Measurements from ENCODE around the gene COA7. TPM values are rescaled to one million over a fixed set of nuclear protein-coding genes. Genes with fewer than 3 reads are reported as not detected.

Gene COA7
- total and polyA plus RNA-seq, 2 of the 4 experiments (the other 2 are of a cell fraction) = 9.3 to 20.3 TPM

DNA sequence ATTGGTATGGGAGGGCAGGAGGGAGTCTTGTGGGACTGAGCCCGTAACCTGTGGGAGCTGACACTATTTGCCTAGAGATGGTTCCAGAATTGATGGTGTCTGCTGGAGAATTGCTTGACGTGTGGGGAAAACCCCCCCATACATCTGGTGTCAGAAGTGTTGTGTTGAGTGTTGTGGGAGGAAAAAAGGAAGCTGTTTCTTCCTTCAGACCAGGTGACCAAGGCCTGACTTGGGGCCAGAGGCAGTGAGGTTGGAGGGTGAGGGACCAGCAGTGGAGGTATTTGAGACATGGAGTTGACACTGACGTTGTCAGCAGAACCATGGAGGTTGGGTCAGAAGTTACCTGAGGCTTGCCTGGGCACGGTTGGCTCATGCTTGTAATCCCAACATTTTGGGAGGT, 56.8 kb downstream of the COA7 start:
- Histone ChIP-seq H3K18ac (ENCODE audit: low read depth, low read length) (no peak overlapping the region), H4K8ac (ENCODE audit: low read depth in 2 of 2, low read length in 2 of 2) (no peak overlapping the region), H3K27ac (ENCODE audit: insufficient read depth, low read length) (no peak overlapping the region), H2BK5ac (ENCODE audit: low read depth, low read length, poor library complexity, severe bottlenecking) (no peak overlapping the region), H3K4me3 (ENCODE audit: insufficient read depth, low read depth, low read length) (no peak overlapping the region), H4K91ac (ENCODE audit: insufficient read depth, low read depth, low read length) (no peak overlapping the region), H2AFZ (replicated peaks; ENCODE audit: low read length, poor library complexity) (no peak overlapping the region), H3K4me2 (ENCODE audit: low read depth, low read length) (no peak overlapping the region), H3K36me3 (ENCODE audit: control insufficient read depth, insufficient read depth, low read length) (no peaks in the 10 kb centered on the region), H4K20me1 (ENCODE audit: insufficient read depth, low read length) (no peaks in the 10 kb centered on the region), H4K5ac (ENCODE audit: low read depth, low read length) (no peak overlapping the region), H3K56ac (ENCODE audit: extremely low read depth, insufficient read depth, low read length) (no peak overlapping the region), H3K14ac (replicated peaks; ENCODE audit: low read depth, low read length) (no peak overlapping the region), H2AK5ac (ENCODE audit: low read depth, low read length) (no peak overlapping the region), H3K4ac (ENCODE audit: low read depth, low read length) (no peak overlapping the region), H3K23ac (ENCODE audit: low read depth, low read length) (no peak overlapping the region), H2BK120ac (ENCODE audit: low read depth, low read length) (no peak overlapping the region), H3K9me1 (ENCODE audit: insufficient read depth, low read length) (no peaks in the 10 kb centered on the region), H3K27me3 (ENCODE audit: control insufficient read depth, insufficient read depth, low read length) (peaks cover 16% of the 10 kb centered on the region), H3K4me1 (ENCODE audit: control insufficient read depth, insufficient read depth, low read length) (no peaks in the 10 kb centered on the region), H3K9me3 (ENCODE audit: control insufficient read depth, insufficient read depth, low read length) (no peaks in the 10 kb centered on the region), H2BK15ac (ENCODE audit: low read depth, low read length) (no peak overlapping the region), H2AK9ac (replicated peaks; ENCODE audit: low read depth, low read length, poor library complexity) (no peak overlapping the region), H3K9ac (ENCODE audit: low read depth, low read length) (no peak overlapping the region), H2BK20ac (ENCODE audit: low read depth, low read length) (no peak overlapping the region), H3K79me1 (ENCODE audit: low read depth in 1 of 2, low read length in 2 of 2) (no peaks in the 10 kb centered on the region)
- DNase-seq (no peak), ATAC-seq (ENCODE audit: low read depth) (no peak)
- BruUV-seq (replicated peaks) = no TSS peak
- WGBS, 2 experiments (ENCODE audit: extremely low coverage in 2 of 2, insufficient read length in 1 of 2) = no CpG with 5 or more reads among the region's 4 CpGs
- in situ Hi-C loops (cut with MboI; ENCODE audit: low sequenced_read_pairs) = no loop called here
- CTCF ChIA-PET = no interaction called here
- TF ChIP-seq RFX5 (IDR thresholded peaks at IDR 0.05; ENCODE audit: low read depth, low read length) (no peak), MAZ (IDR thresholded peaks at IDR 0.05; ENCODE audit: borderline replicate concordance, low read depth, low read length) (no peak), RAD21 (IDR thresholded peaks at IDR 0.05; ENCODE audit: low read length) (no peak), CHD1 (IDR thresholded peaks at IDR 0.05; ENCODE audit: low read depth, low read length) (no peak), BHLHE40 (IDR thresholded peaks at IDR 0.05; ENCODE audit: low read depth, low read length) (no peak), RCOR1 (IDR thresholded peaks at IDR 0.05; ENCODE audit: insufficient replicate concordance, low read length) (no peak), NFE2L2 (IDR thresholded peaks at IDR 0.05; ENCODE audit: low read depth, low read length) (no peak), FOS (IDR thresholded peaks at IDR 0.05; ENCODE audit: low read depth, low read length) (no peak), POLR2A (IDR thresholded peaks at IDR 0.05; ENCODE audit: low read depth, low read length) (no peak), SMC3 (IDR thresholded peaks at IDR 0.05; ENCODE audit: low read depth, low read length) (no peak), MAFK (IDR thresholded peaks at IDR 0.05; ENCODE audit: low read depth, low read length) (no peak), CEBPB (IDR thresholded peaks at IDR 0.05; ENCODE audit: low read depth, low read length) (no peak), MXI1 (IDR thresholded peaks at IDR 0.05; ENCODE audit: borderline replicate concordance, low read depth, low read length) (no peak)
- TF ChIP-seq, protein P1, sequence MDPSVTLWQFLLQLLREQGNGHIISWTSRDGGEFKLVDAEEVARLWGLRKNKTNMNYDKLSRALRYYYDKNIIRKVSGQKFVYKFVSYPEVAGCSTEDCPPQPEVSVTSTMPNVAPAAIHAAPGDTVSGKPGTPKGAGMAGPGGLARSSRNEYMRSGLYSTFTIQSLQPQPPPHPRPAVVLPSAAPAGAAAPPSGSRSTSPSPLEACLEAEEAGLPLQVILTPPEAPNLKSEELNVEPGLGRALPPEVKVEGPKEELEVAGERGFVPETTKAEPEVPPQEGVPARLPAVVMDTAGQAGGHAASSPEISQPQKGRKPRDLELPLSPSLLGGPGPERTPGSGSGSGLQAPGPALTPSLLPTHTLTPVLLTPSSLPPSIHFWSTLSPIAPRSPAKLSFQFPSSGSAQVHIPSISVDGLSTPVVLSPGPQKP (IDR thresholded peaks at IDR 0.05; ENCODE audit: borderline replicate concordance, low read depth, low read length) = no peak
- TF ChIP-seq, protein P2, sequence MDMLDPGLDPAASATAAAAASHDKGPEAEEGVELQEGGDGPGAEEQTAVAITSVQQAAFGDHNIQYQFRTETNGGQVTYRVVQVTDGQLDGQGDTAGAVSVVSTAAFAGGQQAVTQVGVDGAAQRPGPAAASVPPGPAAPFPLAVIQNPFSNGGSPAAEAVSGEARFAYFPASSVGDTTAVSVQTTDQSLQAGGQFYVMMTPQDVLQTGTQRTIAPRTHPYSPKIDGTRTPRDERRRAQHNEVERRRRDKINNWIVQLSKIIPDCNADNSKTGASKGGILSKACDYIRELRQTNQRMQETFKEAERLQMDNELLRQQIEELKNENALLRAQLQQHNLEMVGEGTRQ (IDR thresholded peaks at IDR 0.05; ENCODE audit: low read depth, low read length) = no peak
- TF ChIP-seq, protein P3, sequence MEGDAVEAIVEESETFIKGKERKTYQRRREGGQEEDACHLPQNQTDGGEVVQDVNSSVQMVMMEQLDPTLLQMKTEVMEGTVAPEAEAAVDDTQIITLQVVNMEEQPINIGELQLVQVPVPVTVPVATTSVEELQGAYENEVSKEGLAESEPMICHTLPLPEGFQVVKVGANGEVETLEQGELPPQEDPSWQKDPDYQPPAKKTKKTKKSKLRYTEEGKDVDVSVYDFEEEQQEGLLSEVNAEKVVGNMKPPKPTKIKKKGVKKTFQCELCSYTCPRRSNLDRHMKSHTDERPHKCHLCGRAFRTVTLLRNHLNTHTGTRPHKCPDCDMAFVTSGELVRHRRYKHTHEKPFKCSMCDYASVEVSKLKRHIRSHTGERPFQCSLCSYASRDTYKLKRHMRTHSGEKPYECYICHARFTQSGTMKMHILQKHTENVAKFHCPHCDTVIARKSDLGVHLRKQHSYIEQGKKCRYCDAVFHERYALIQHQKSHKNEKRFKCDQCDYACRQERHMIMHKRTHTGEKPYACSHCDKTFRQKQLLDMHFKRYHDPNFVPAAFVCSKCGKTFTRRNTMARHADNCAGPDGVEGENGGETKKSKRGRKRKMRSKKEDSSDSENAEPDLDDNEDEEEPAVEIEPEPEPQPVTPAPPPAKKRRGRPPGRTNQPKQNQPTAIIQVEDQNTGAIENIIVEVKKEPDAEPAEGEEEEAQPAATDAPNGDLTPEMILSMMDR (conservative IDR thresholded peaks at IDR 0.05; ENCODE audit: low read depth, low read length) = no peak
- dilution Hi-C loops (cut with HindIII; ENCODE audit: low sequenced_read_pairs, unreplicated experiment) = no loop called here
- POLR2A ChIA-PET (ENCODE audit: unreplicated experiment) = no interaction called here
- intact Hi-C loops (cut with micrococcal nuclease) = no loop called here
